GM11168 (cell line): ENCODE data around the gene DYNC1I1.

Experiments used
- in situ Hi-C: fragments of 300-500 bp; cut with MboI; formaldehyde crosslinking; loops from one replicate; pipeline ENCODE4 v1.12.0; 2022; ENCODE audit warnings: low sequenced_read_pairs; ENCODE audit not compliant: unreplicated experiment

DYNC1I1 gene

DNA sequence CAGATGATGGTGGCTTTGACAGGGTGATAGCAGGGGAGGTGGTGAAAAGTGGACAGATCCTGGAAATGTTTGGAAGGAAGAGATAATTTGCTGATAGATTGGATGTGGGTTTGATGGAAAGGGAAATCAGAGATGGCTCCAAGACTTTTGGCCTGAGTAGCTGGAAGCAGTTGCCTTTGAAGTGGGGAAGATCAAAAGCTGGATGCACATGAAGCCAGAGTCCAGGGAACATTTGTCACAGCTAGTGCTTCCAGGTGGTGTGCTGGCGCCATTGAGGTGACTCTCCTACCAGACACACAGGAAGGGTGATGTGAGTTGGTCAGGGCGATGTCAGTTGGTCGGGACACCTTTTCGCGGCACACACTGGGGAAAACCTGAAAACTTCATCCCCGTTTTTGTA, 15.9 kb downstream of the DYNC1I1 start:
- in situ Hi-C loops: no loop called here

DNA sequence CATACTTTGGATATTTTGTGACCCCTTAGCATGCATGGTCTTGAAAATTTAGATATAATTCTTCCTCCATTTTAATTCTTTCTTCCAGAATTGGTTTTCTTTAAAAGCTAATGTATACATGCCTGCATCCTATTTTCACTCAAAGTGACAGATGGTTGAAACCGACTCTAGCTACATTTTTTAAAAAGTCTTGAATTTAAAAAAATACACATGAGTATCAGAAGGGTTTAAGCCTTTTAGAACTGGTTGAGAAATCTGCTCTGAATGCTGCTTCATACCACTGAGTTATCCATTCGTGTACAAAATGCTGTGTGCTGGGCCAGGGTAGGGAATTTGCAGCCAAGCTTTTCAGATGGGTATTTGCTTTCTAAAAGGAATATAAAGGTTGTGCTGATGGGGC, 16.5 kb downstream of the DYNC1I1 start:
- in situ Hi-C loops: no loop called here

DNA sequence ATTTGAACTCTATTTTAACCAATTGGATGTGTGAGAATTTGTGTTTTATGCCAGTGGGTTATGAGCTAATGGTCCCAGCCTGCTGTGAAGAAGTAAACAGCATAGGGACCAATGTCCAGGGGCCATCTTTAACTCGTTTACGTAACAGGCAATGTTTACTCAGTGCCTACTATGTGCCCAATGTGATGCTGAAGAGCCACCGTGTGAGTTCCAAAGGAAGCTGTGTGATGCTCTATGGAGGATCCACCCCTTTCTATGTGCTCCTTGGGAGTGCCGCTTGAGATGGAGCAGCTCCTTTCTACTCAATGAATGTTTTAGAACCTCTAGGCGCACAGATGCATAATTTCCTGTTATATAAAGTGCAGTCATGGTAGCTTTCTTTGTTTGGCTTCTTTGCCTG, 21.3 kb downstream of the DYNC1I1 start:
- in situ Hi-C loops: no loop called here

DNA sequence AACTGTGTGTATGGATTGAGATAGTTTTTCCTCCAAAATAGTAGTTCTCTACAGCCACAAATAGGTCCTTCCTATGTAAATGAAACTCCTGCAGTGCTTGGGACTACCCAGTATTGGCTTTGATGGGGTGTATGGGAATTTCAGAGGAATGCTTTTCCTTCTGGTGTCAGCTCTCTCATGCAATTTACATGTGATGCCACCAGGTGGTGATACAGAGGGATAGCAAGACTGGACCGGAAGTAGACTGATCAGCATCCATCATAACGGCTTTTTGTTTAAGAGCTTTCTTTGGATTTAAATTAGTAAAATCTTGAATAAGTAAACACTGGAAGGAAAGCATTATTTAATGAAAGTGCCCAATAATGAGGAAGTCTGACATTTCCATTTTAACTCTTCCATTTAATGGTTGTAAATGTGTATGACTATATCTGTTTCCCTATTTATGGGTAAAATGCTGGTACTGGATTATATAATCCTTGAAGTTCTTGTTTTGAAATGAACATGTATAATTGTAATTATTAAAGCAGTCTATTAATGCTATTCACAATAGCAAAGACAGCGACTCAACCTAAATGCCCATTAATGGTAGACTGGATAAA, 22.7 kb downstream of the DYNC1I1 start:
- in situ Hi-C loops: no loop called here

DNA sequence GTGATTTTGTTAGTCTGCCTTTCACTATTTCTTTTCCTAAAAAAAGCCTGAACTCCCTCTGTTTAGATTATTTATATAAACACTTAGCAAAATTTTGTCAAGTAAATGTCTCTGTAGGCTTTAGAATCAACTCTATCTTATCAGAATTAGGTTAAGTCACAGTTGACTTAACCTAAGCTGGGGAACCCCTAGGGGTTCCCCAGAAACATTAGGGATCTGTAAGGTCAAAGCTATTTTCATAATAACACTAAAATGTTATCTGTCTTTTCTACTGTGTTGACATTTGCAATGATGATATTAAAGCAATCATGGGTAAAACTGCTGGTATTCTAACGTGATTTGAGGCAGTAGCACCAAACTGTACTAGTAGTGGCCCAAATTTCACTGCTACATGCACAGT, 24.3 kb downstream of the DYNC1I1 start:
- in situ Hi-C loops: no loop called here

DNA sequence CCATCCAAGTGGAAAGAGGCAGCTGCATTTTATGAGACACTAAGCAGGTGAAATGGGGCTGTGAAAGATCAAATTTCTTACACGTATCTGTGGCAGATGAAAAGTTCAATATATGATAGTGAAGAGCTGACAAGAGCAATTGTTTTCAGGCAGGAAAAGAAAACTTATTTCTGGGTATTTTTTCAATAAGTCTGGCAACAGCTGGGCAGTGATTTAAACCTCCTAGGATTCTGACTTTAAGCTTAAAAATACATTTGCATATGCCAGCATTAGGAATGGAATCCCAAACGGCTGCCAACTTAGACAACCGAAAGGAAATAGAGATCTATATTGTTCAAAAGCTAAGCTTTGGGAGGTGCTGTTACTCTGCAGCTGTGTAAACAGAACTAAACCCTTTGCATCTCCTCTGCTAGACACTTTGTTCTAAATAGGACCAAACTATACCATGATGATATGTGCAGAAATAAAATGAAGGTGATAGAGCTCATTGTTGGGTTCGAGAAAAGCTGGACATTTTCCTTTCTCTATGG, 26.1 kb downstream of the DYNC1I1 start:
- in situ Hi-C loops: no loop called here

DNA sequence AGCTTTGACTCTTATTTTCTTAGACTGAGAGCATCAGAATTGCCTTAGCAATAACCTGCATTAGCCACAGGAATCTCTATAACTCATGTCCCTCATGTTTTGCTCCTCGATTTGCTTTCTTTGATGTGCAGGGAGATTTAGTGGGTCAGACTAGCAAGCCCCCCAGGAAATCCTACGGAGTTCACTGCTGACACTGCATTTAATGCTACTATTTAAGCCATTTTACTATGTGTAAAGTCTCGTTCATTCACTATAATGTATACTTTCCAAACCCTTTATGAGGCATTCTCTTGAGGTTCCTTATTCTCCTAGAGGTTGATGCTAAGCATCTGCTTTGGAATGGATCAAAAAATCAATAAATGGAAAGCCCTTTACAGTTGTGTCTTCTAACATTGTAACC, 28.4 kb downstream of the DYNC1I1 start:
- in situ Hi-C loops: no loop called here

DNA sequence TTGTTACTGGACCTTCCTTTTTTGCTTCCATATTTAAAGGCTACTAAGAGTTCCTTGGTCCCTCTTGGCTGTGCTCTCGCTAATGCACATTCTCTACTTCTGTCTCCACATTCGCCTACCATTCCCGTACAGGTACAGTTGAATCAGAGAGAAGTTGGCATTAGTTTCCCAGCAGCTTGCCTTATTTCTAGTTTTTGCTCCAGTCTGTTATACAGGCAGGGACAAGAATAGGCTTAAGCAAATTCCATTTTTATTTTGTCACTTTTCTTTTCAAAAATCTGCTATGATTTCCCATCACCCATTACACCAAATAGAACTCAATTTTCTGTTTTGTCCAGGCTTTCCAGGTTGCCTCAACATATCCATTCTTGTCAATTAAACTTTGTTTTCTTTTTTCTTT, 29.9 kb downstream of the DYNC1I1 start:
- in situ Hi-C loops: no loop called here

DNA sequence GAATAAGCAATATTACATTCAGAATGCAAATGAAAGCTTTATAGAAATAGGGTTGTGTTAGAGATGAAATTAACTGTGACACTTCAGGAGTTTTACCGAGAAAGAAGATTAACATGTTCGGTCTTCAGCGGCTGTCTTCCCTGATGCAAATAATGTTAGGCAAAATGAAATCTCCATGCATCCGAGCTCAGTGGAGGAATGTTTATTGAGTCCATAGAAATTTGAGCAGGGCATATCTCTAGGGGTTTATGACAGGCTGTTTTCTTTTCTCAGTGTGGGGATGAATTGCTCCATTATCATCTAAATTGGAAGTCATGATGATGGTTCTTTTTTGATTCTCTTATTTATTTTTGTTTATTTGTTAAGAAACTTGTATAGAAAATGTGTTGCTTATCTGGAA, 31.7 kb downstream of the DYNC1I1 start:
- in situ Hi-C loops: no loop called here

DNA sequence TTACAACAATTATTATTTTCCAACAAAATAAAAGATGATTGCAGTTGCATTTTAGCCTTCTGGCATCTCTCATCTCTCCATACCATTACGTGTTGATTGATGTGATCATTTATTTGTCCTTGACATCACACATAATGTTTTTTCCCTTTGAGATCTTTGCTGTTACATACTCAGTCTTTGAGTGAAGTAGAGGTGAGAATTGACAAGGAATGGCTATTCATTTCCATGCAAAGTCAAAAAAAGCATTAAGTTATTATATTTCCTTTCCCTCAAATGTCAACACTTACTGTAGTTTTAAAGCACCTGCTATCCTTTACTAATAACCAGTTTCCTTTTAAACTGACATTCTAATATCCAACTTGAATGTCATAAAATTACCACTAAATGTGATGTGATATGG, 33.6 kb downstream of the DYNC1I1 start:
- in situ Hi-C loops: no loop called here

DNA sequence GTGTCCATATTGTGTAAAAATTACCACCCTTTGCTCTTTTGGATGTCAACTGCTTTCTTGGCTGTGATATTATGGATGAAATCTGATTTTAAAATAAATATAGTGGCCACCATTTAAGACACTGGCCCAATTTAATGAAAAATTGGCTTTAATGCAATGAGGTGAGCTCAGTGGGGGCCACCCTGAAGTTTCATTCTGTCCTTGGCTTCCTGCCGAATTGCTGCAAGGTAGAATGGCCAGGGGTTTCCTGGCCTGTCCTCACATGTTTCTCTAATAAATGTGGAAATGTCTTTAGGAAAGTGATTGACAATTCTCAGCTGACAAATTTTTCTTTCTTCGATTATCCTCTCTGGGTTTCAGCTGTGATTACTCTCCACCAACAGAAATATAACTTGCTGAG, 36.0 kb downstream of the DYNC1I1 start:
- in situ Hi-C loops: no loop called here

DNA sequence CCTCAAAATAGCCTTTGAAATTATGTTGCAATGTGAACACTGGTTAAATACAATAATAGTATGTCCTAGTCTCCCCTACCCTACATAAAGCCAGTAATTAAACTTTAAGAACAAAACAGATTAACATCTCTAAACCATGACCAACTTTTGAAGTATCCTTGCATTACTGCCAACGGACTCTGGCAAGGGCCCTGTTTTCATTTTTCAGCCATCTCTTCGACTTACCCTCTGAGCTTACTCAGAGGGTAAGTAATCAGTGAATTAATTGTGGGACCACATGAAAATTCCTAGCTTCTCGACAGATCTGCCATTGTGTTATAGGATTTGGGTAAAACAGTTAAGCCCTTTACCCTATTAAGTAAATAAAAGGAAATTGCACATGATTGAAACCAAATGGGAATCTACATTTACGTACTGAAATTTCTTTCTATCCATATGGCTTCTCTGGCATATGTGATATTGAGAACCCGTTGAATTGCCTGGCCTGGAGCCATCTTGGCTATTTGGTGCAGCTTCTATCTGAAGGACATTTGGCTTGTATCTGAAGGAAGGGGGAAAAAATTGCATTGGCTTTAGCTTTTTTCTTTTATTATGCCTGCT, 39.6 kb downstream of the DYNC1I1 start:
- in situ Hi-C loops: no loop called here

DNA sequence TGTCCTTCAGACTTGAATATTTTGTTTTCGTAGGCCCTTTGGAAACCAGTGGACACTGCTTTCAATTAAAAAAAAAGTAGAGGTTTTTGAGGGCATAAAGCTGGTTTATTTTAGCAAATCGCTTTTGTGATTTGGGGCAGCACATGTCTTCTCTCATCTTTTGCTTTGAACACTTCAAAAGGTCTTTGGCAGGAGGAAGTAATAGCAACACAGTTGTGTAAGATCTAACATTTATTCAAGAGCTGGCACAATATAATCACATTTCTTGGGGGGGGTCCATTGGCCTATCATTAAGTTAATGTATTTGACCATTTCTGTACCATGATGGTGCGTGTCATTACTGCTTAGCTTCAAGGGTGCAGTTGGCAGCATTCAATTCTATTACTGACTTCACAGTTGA, 42.4 kb downstream of the DYNC1I1 start:
- in situ Hi-C loops: no loop called here

DNA sequence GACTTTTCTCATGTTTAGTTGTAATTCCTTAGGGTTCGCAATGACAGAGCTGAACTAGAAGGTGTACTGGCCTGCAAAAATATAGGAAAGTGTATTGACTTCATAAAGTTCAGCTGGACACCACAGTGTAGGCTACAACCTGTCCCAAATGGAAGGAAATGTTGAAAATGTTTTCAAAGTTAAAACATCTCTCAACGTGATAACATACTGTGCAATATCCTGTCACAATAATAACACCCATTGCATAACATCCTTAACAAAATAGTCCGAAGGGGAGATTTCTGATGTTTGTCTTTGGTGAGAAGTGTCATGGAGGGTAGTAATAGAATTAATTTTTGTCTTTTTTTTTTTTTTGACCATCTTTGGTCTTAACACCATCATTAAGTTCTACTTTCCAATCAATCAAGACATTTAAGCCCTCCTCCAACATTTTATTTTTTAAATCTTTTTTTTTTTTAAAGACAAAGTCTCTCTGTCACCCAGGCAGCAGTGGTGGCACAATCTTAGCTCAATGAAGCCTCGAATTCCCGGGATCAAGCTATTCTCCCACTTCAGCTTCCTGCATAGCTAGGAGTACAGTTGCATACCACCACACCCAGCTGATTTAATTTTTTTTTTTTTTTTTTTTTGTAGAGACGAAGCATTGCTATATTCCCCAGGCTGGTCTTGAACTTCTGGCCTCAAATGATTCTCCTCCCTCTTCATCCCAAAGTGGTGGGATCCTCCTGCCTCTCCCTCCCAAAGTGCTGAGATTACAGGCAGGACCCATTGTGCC, 45.7 kb downstream of the DYNC1I1 start:
- in situ Hi-C loops: no loop called here

DNA sequence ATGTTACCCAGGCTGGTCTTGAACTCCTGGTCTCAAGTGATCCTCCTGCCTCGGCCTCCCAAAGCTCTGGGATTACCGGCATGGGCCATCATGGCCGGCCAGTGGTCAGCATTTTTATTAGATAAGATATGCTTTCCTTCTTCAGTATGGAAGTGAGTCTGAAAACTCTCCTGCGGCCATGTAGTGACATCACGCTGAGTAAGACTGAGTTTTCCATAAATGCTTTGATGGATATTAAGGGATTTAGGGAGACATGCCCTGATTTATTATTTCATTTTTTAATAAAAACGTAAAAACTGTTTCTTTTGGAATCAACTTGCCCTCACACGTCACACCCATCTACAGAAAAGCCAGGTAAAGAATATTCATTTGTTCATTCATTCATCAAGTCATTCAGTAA, 48.4 kb downstream of the DYNC1I1 start:
- in situ Hi-C loops: no loop called here

DNA sequence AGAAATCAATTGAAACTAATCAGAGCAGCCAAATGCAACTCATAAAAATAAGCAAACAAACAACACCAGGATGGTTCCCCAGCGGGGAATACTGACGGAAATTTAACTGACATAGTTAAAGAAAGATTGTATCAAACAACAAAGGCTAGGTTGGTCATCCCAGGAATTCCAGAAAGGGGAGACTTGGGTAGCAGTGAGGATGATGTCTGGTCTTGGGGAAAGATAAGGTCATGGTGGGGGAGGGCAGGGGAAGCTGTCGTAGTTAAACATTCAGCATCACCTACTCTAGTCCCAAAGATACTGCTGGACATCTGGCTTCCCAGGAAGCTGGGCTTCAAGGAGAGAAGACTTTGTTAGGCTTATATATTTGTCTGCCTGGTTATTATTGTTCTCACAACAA, 50.4 kb downstream of the DYNC1I1 start:
- in situ Hi-C loops: no loop called here

DNA sequence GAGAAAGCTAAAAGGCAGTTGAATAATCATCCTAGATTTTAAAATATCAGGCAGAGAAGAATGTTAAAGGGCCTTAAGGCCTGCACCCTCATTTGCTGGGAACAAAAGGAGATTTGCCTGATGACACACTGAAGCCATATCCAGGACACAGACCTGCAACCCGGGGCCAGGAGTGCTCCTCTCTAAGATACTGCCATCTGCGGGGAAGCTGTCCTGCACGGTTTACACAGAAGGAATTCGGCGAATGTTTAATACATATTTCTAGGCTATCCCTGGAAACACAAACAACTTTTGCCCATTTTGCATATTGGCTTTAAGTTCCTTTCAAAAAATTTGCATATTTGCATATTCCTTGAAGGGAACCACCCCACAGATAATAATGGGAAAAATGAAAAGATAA, 52.3 kb downstream of the DYNC1I1 start:
- in situ Hi-C loops: no loop called here

DNA sequence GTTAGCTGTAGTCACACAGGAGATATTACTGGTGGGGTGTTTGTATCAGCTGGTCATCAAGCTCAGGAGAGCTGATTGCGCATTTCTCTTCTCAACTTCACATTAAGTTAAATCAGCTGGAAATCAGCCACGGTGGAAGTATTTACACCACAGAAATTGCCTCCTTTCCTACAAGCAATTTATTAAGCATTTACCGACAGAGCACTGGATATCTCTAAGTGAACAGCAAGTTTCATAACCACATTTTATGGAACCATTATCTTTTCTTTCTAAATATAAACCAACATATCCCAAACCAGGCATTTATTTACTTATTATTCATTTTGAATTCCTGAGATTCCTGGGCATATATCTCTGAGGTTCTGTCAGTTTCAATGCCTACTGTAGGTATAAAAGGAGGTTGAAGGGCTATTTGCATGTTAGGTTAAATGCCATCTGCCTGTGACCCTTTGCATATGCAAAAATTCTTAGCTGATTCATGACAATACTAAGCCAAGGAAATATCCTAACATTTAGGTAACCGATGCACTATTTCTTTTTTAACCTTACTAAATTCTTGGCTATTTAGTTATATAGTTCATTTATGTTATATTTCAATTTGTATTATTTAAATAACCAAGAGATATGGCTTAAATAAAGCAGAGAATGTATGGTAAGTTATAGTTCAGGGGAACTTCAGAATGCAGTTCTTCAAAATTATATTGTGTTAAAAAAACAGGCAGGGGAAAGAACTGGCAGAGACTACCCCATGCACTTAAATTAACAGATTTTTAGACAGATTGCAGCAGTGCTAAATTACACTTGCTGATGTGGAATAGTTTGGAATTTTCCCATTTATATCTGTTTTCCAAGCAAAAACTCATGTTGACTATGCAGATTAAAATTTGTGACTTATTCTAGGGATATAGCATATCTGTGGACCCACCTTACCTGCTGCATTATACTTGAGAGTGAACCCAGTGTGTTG, 56.8 kb downstream of the DYNC1I1 start:
- in situ Hi-C loops: no loop called here

DNA sequence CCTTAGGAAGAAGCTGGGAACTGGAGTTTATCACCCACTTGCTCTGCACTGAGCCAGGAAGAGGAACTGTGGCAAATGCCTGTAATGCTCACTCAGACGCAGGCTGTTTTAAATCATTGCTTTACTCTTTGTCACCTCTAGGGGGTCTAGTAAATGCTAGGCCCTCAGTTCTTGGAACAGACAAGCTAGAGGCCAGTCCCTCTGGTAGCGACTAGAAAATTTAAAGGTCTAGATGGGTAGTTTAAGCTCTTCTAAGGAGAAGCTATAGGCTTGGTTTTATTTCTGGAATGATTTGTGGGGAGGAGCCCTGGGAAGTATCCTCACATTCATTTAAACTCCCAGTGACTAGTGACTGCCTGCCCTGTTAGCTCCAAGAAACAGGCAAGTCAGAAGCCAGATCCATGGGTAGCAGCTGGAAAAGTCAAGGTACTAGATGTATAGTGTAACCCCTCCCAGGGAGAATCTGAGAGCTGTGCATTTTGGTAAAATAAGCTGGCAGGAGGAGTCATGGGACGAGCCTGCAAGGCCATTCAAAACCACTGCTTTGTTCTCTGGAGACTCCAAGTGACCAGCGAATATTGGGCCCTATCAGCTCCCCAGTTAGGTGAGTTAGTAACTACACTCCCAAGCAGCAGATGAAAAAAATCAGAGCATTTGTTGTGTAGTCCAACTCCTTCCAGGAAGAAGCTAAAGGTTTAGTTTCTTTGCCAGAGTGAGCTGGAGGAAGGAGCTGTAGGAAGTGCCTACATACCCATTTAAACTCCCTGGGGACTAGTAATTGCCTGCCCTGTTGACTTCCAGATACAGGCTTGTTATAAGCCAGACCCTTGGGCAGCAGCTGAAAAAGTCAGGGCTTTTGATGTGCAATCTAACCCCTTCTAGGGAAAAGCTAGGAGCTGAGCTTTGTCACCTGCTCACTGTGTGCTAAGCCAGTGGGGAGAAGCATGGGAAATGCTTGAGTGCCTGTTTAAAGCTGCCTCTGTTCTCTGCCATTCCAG, 68.9 kb downstream of the DYNC1I1 start:
- in situ Hi-C loops: no loop called here
